ENCODE data around the gene BCAR1. TPM values are rescaled to one million over a fixed set of nuclear protein-coding genes. Genes with fewer than 3 reads are reported as not detected.
A peak's percentile ranks its signal among the peaks of the same experiment; 100 is the strongest.

The BCAR1 gene, protein sequence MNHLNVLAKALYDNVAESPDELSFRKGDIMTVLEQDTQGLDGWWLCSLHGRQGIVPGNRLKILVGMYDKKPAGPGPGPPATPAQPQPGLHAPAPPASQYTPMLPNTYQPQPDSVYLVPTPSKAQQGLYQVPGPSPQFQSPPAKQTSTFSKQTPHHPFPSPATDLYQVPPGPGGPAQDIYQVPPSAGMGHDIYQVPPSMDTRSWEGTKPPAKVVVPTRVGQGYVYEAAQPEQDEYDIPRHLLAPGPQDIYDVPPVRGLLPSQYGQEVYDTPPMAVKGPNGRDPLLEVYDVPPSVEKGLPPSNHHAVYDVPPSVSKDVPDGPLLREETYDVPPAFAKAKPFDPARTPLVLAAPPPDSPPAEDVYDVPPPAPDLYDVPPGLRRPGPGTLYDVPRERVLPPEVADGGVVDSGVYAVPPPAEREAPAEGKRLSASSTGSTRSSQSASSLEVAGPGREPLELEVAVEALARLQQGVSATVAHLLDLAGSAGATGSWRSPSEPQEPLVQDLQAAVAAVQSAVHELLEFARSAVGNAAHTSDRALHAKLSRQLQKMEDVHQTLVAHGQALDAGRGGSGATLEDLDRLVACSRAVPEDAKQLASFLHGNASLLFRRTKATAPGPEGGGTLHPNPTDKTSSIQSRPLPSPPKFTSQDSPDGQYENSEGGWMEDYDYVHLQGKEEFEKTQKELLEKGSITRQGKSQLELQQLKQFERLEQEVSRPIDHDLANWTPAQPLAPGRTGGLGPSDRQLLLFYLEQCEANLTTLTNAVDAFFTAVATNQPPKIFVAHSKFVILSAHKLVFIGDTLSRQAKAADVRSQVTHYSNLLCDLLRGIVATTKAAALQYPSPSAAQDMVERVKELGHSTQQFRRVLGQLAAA
- 100 to 1,000 TPM in 1 of 2 donors, 10 to 100 TPM in 1; 51.1 to 181 TPM for total RNA-seq

DNA sequence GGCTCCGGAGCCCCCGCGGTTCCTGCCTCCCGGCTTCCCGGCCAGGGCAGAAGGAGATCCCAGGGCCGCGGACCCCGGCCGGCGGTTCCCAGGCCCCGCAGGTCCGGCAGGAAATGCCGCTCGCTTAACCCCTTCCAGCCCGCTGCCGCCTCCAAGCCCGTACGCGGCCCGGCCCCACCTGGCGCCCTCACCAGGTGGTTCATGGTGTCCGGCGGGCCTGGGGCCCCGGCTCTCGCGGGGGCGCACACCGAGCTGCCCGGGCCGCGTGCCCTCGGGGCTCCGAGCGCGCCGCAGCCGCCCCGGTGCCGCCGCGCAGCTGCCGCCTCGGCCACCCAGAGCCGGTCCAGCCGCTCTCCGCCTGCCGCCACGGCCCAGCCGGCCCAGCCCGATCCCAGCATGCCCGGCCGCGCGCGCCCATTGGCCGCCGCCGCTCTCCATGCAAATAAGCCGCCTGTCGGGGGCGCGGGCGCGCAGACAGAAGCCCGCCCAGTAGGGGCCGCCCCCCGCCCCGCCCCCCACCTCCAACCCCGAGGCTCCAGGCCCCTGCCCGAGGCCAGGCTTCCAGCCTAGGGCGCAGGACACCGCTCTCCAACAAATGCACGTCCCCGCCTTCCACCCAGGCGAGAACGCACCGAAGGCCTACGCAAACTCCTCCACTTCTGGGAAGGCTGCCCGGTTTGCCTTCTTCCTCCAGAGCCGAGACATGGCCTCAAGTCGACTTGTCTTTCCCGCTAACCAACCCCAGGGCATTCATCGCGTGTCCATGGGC, at the start of gene BCAR1:
TSS of gene BCAR1 (minus strand) at position 345 of the 769 bp plus-strand sequence. CDS start at position 203, 142 bp downstream.
- H3K4me1 ChIP-seq (replicated peaks): peaks cover 27% of the 10 kb centered on the region
- no peaks in the 10 kb centered on the region for H3K36me3 ChIP-seq
- TF ChIP-seq POLR2AphosphoS5 (IDR thresholded peaks at IDR 0.05) (no peak), POLR2A (IDR thresholded peaks at IDR 0.05) (peak; percentile 42)
- TF ChIP-seq, protein P1, sequence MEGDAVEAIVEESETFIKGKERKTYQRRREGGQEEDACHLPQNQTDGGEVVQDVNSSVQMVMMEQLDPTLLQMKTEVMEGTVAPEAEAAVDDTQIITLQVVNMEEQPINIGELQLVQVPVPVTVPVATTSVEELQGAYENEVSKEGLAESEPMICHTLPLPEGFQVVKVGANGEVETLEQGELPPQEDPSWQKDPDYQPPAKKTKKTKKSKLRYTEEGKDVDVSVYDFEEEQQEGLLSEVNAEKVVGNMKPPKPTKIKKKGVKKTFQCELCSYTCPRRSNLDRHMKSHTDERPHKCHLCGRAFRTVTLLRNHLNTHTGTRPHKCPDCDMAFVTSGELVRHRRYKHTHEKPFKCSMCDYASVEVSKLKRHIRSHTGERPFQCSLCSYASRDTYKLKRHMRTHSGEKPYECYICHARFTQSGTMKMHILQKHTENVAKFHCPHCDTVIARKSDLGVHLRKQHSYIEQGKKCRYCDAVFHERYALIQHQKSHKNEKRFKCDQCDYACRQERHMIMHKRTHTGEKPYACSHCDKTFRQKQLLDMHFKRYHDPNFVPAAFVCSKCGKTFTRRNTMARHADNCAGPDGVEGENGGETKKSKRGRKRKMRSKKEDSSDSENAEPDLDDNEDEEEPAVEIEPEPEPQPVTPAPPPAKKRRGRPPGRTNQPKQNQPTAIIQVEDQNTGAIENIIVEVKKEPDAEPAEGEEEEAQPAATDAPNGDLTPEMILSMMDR (IDR thresholded peaks at IDR 0.05): peak in 1 of 4 experiments; percentile 17
- H3K4me3 ChIP-seq: peak within 1 kb of the TSS; percentile 81 to 85
- peak; percentile 88 for DNase-seq (ENCODE audit: low spot score)
- peak within 1 kb of the TSS; percentile 88 to 89 for H3K27ac ChIP-seq
- intact Hi-C loops (cut with DNase I): loop anchor here (5.0 kb wide), 1 partner anchor 136 kb away; no protein-coding TSS in a partner anchor
- no peaks in the 10 kb centered on the region for H3K27me3 ChIP-seq (replicated peaks; ENCODE audit: insufficient read depth)
- H3K9me3 ChIP-seq: no peaks in the 10 kb centered on the region
- WGBS: 1% methylated on average over 28 of the region's 84 CpGs

DNA sequence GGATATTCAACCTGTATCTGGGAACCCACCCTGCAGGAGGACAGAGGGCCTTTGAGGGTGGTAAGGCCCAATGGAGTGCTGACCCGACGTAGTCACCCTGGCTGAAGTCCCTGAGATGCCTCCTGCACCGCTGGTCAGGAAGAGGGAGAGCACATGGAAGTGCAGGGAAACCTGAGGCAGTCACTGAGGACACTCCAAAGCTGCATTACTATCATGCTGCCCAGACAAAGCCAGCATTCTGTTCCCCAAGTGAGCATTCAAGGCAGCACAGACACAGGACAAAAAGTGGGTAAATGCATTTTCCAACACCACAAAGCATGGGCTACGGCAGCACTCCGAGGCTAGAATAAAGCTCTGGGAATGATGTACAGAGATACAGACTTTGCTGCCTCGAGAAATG, 46.8 kb upstream of the BCAR1 start:
- Histone ChIP-seq H3K4me3 (no peak overlapping the region), H3K9me3 (no peaks in the 10 kb centered on the region), H3K36me3 (peaks cover 0 to 5% of the 10 kb centered on the region in 2 donors), H3K4me1 (replicated peaks) (no peaks in the 10 kb centered on the region), H3K27ac (no peak overlapping the region), H3K27me3 (replicated peaks; ENCODE audit: insufficient read depth) (no peaks in the 10 kb centered on the region)
- TF ChIP-seq POLR2AphosphoS5 (IDR thresholded peaks at IDR 0.05): no peak
- no peak for TF ChIP-seq POLR2A (IDR thresholded peaks at IDR 0.05)
- TF ChIP-seq, protein P1 (IDR thresholded peaks at IDR 0.05): no peak
- 95% methylated on average over 6 of the region's 6 CpGs for WGBS
- intact Hi-C loops (cut with DNase I): no loop called here
- no peak for DNase-seq (ENCODE audit: low spot score)

DNA sequence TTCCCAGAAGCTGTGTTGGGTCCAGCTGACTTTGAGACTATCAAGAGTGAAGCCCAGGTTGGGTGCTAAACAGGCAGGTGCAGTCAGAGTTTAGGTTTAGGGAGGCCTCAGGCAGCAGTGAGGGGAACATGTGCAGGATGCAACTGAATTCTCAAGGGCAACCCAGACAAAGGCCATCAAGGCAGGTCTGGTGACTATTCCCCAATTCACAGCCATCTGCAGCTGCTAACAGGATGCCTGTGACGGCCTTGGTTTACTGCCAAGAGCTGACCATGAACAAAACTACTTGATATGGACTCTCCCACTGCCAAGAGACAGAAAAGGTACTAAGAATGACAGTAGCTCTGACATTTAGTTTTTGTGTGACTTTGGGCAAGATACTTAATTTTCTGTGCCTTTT, 45.2 kb upstream of the BCAR1 start:
- no peak for DNase-seq (ENCODE audit: low spot score)
- peaks cover 0 to 4% of the 10 kb centered on the region in 2 donors for H3K36me3 ChIP-seq
- H3K27me3 ChIP-seq (replicated peaks; ENCODE audit: insufficient read depth): no peaks in the 10 kb centered on the region
- H3K4me3 ChIP-seq: no peak overlapping the region
- TF ChIP-seq, protein P1 (IDR thresholded peaks at IDR 0.05): no peak
- TF ChIP-seq POLR2AphosphoS5 (IDR thresholded peaks at IDR 0.05): no peak
- TF ChIP-seq POLR2A (IDR thresholded peaks at IDR 0.05): no peak
- intact Hi-C loops (cut with DNase I): no loop called here
- no peak overlapping the region for H3K27ac ChIP-seq
- WGBS: 65% methylated on average over 1 of the region's 1 CpG
- H3K9me3 ChIP-seq: no peaks in the 10 kb centered on the region
- no peaks in the 10 kb centered on the region for H3K4me1 ChIP-seq (replicated peaks)

DNA sequence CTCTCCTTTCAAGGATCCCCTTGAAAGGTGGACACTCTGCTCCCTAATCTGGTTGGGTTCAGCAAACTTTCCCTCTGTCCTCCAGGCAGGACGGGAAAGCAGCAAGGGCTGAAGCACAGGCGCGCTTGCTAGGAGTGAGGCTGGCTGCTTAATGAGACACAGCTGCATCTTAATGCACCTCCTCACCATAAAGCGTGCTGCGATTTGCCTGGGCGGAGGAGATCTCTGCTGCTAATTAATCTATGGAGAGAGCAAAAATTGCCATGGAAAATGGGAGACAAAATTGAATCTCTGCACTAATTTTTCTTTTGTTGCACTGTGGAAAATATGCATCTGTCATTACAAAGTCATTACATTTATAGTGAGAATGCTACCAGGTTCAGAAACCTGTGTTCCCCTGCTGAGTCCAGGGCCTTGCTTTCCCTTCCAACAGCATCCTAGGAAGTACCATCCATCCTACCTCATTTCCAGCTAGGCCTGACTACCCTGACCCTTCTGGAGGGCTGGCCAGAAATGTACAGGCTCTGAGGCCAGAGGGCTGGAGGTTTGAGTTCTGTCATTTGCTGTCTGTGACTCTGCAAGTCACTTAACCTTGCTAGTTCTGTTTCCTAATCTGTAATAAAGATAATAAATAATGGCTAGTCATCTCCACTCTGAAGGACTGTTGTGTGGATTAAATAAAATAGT, 43.5 kb upstream of the BCAR1 start:
- TF ChIP-seq POLR2AphosphoS5 (IDR thresholded peaks at IDR 0.05) (no peak), POLR2A (IDR thresholded peaks at IDR 0.05) (no peak)
- TF ChIP-seq, protein P1 (IDR thresholded peaks at IDR 0.05): no peak
- 95% methylated on average over 6 of the region's 6 CpGs for WGBS
- no peak for DNase-seq (ENCODE audit: low spot score)
- Histone ChIP-seq H3K36me3 (no peaks in the 10 kb centered on the region), H3K4me3 (no peak overlapping the region), H3K4me1 (replicated peaks) (no peaks in the 10 kb centered on the region), H3K27me3 (replicated peaks; ENCODE audit: insufficient read depth) (no peaks in the 10 kb centered on the region), H3K9me3 (no peaks in the 10 kb centered on the region), H3K27ac (no peak overlapping the region)
- intact Hi-C loops (cut with DNase I): no loop called here

Measured in prostate gland (tissue), 2 donors.